Measurements from ENCODE around the gene STAB2.

The STAB2 gene

GRCh38 chr12:103737881-103738280, 150.8 kb downstream of the STAB2 start:
- Mint-ChIP-seq H3K4me3 (no peak overlapping the region), H3K27me3 (peaks cover 5% of the 10 kb centered on the region), H3K36me3 (no peaks in the 10 kb centered on the region), H3K4me1 (no peaks in the 10 kb centered on the region), H3K27ac (no peak overlapping the region), H3K9me3 (no peaks in the 10 kb centered on the region)
- ATAC-seq (ENCODE audit: low read depth) (no peak), DNase-seq (ENCODE audit: low spot score in 2 of 2) (no peak)

- no peaks in the 10 kb centered on the region for H3K9me3 Mint-ChIP-seq
- no peak for ATAC-seq (ENCODE audit: low read depth)
- H3K4me3 Mint-ChIP-seq: no peak overlapping the region
- no peak for DNase-seq (ENCODE audit: low spot score in 2 of 2)
- H3K27me3 Mint-ChIP-seq: peaks cover 8% of the 10 kb centered on the region
- H3K36me3 Mint-ChIP-seq: no peaks in the 10 kb centered on the region
- no peaks in the 10 kb centered on the region for H3K4me1 Mint-ChIP-seq
- no peak overlapping the region for H3K27ac Mint-ChIP-seq
These were observed 155.4 kb downstream of the STAB2 start for GRCh38 chr12:103742349-103742932.

GRCh38 chr12:103743788-103744187, 156.7 kb downstream of the STAB2 start:
- no peak for DNase-seq (ENCODE audit: low spot score in 2 of 2)
- Mint-ChIP-seq H3K27ac (no peak overlapping the region), H3K4me1 (no peaks in the 10 kb centered on the region), H3K4me3 (no peak overlapping the region), H3K36me3 (no peaks in the 10 kb centered on the region), H3K27me3 (peaks cover 6% of the 10 kb centered on the region), H3K9me3 (no peaks in the 10 kb centered on the region)
- ATAC-seq (ENCODE audit: low read depth): no peak

DNA sequence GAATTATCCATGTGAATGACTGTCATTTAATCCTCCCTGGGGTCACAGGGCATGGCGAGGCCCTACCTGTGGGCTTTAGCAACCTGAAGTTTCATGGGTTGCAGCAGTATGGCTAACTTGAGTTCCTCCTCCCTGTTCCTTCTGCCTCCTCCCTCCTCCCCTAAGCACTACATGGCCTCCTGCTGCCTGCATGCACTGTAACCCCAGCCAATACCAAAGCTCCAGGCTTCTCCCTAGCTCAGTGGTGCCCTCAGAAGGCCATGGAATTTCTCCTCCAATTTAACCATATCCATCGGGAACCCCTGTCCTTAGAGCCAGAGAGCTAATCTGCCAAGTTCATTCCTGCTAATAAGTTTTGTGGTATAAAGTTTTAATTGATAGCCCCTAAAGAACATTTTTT, 158.9 kb downstream of the STAB2 start:
- Mint-ChIP-seq H3K4me3 (no peak overlapping the region), H3K27me3 (peaks cover 6% of the 10 kb centered on the region), H3K4me1 (no peaks in the 10 kb centered on the region), H3K27ac (no peak overlapping the region), H3K9me3 (no peaks in the 10 kb centered on the region), H3K36me3 (peaks cover 2% of the 10 kb centered on the region)
- no peak for DNase-seq (ENCODE audit: low spot score in 2 of 2)
- ATAC-seq (ENCODE audit: low read depth): no peak

DNA sequence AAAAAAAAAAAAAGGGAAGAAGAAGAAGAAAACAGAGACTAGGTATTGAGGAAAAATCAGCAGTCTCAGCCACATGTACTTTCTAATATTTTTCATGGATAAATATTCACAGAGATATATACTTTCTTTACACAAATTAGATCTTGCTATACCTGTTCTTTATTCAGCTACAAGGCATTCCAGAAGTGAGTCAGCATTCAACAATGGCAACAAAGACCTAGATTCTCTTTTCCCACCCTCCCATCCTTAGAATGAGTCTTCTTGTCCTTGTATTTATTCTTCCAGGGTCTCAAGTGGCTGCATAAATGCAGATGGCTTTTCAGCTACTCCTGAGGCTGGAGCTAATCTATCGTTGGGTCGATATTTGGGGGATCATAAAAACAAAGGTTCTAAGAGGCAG, 160.9 kb downstream of the STAB2 start:
- no peak overlapping the region for H3K4me3 Mint-ChIP-seq
- H3K9me3 Mint-ChIP-seq: no peaks in the 10 kb centered on the region
- no peak for ATAC-seq (ENCODE audit: low read depth)

GRCh38 chr12:103748875-103749274, 161.8 kb downstream of the STAB2 start:
- no peak overlapping the region for H3K4me3 Mint-ChIP-seq
- no peak for DNase-seq (ENCODE audit: low spot score in 2 of 2)
- ATAC-seq (ENCODE audit: low read depth): no peak
- no peaks in the 10 kb centered on the region for H3K4me1 Mint-ChIP-seq
- peaks cover 2% of the 10 kb centered on the region for H3K36me3 Mint-ChIP-seq
- no peaks in the 10 kb centered on the region for H3K9me3 Mint-ChIP-seq
- H3K27me3 Mint-ChIP-seq: peaks cover 2% of the 10 kb centered on the region
- H3K27ac Mint-ChIP-seq: no peak overlapping the region

More for the DNA sequence above, 160.9 kb downstream of the STAB2 start:
- Mint-ChIP-seq H3K27ac (no peak overlapping the region), H3K4me1 (no peaks in the 10 kb centered on the region), H3K36me3 (peaks cover 2% of the 10 kb centered on the region), H3K27me3 (peaks cover 6% of the 10 kb centered on the region)
- no peak for DNase-seq (ENCODE audit: low spot score in 2 of 2)

DNA sequence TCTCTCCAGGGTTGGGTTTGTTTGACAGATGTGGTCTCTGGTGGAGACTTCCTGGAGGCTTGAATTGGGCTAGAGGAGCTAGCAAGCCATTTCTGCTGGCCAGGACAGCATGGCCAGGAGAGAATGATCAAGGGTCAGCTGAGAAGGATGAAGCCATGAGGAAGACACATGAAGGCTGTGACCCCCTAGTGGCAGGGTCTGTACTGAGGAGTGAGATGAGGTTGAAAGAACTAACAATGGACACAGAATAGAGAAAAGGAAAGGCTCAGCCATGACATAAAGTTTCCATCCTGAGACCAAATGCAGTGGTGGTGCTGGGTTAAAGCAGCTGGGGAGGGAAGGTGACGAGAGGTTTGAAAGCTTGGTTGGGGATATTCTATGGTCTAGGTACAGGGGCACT, 164.1 kb downstream of the STAB2 start:
- Mint-ChIP-seq H3K36me3 (peaks cover 2% of the 10 kb centered on the region), H3K27me3 (peaks cover 5% of the 10 kb centered on the region), H3K27ac (no peak overlapping the region), H3K4me3 (no peak overlapping the region), H3K9me3 (no peaks in the 10 kb centered on the region), H3K4me1 (no peaks in the 10 kb centered on the region)
- ATAC-seq (ENCODE audit: low read depth) (no peak), DNase-seq (ENCODE audit: low spot score in 2 of 2) (no peak)

- DNase-seq (ENCODE audit: low spot score in 2 of 2) (no peak), ATAC-seq (ENCODE audit: low read depth) (no peak)
- Mint-ChIP-seq H3K4me1 (no peaks in the 10 kb centered on the region), H3K27ac (no peak overlapping the region), H3K4me3 (no peak overlapping the region), H3K9me3 (no peaks in the 10 kb centered on the region), H3K36me3 (peaks cover 2% of the 10 kb centered on the region), H3K27me3 (peaks cover 5% of the 10 kb centered on the region)
These were observed 164.5 kb downstream of the STAB2 start for GRCh38 chr12:103751600-103751999.

DNA sequence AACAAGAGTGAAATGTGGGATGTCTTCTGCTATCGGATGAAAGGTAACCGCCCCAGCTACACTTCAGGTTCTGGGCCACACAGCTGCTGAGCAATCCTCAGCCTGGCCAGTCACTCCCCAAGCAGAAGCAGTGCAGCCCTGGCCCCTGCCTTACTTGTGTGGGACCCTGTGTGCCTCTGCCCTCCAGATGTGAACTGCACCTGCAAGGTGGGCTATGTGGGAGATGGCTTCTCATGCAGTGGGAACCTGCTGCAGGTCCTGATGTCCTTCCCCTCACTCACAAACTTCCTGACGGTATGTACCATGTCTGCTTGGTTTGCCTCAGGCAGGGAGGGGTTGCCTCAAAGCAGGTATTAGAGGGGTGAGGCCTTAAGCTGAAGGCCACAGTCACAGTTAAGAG, 168.4 kb downstream of the STAB2 start:
- H3K27me3 Mint-ChIP-seq: peaks cover 2% of the 10 kb centered on the region
- DNase-seq (ENCODE audit: low spot score in 2 of 2) (no peak), ATAC-seq (ENCODE audit: low read depth) (no peak)
- H3K4me3 Mint-ChIP-seq: no peak overlapping the region
- no peaks in the 10 kb centered on the region for H3K4me1 Mint-ChIP-seq
- H3K27ac Mint-ChIP-seq: no peak overlapping the region
- no peaks in the 10 kb centered on the region for H3K36me3 Mint-ChIP-seq
- no peaks in the 10 kb centered on the region for H3K9me3 Mint-ChIP-seq

GRCh38 chr12:103756443-103756842, 169.4 kb downstream of the STAB2 start:
- DNase-seq (ENCODE audit: low spot score in 2 of 2): no peak
- ATAC-seq (ENCODE audit: low read depth): no peak
- H3K27me3 Mint-ChIP-seq: peaks cover 2% of the 10 kb centered on the region
- no peaks in the 10 kb centered on the region for H3K4me1 Mint-ChIP-seq
- no peak overlapping the region for H3K27ac Mint-ChIP-seq
- no peaks in the 10 kb centered on the region for H3K36me3 Mint-ChIP-seq
- H3K9me3 Mint-ChIP-seq: no peaks in the 10 kb centered on the region
- no peak overlapping the region for H3K4me3 Mint-ChIP-seq

DNA sequence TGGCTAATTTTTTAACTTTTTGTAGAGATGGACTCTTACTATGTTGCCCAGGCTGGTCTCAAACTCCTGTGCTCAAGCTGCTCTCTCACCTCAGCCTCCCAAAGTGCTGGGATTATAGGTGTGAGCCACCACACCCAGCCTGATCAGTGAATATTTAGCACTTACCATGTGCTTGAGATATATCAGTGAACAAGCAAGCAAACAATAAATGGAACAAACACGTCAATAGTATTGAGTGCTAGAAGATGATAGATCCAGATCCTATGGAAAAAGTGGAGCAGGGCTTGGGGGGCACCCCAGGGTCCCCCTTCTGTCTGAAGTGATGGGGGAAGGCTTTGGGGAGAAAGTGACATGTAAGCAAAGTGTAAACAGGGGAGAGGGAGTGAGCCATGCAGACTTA, 170.2 kb downstream of the STAB2 start:
- H3K36me3 Mint-ChIP-seq: no peaks in the 10 kb centered on the region
- DNase-seq (ENCODE audit: low spot score in 2 of 2) (no peak), ATAC-seq (ENCODE audit: low read depth) (no peak)
- H3K9me3 Mint-ChIP-seq: no peaks in the 10 kb centered on the region
- H3K4me3 Mint-ChIP-seq: no peak overlapping the region
- no peaks in the 10 kb centered on the region for H3K4me1 Mint-ChIP-seq
- peaks cover 2% of the 10 kb centered on the region for H3K27me3 Mint-ChIP-seq
- no peak overlapping the region for H3K27ac Mint-ChIP-seq

- ATAC-seq (ENCODE audit: low read depth): no peak
- DNase-seq (ENCODE audit: low spot score in 2 of 2): no peak
- H3K4me3 Mint-ChIP-seq: no peak overlapping the region
- no peak overlapping the region for H3K27ac Mint-ChIP-seq
- H3K27me3 Mint-ChIP-seq: peaks cover 2% of the 10 kb centered on the region
- H3K36me3 Mint-ChIP-seq: peaks cover 1% of the 10 kb centered on the region
- no peaks in the 10 kb centered on the region for H3K4me1 Mint-ChIP-seq
- H3K9me3 Mint-ChIP-seq: no peaks in the 10 kb centered on the region
These were observed 171.4 kb downstream of the STAB2 start for GRCh38 chr12:103758310-103759089.

DNA sequence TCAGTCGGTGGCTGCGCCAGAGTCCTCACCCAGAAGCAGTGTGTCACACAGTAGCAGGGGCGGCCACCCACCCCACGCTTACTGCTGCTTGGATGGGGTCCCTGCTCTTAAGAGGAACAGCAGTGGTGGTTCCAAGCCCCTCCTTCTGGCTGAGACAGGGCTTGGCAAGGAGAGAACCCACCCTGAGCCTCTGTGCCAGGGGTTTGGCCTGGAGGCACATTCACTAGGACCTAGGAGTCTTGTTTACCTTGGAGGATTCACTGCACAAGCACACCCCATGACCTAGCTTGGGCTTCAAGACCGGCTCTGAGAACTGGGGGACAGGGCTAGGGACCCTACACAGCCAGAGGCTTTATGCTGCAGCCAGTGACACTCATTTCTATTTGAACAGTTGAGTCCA, 175.4 kb downstream of the STAB2 start:
- H3K4me3 Mint-ChIP-seq: no peak overlapping the region
- H3K9me3 Mint-ChIP-seq: no peaks in the 10 kb centered on the region
- DNase-seq (ENCODE audit: low spot score in 2 of 2) (no peak), ATAC-seq (ENCODE audit: low read depth) (no peak)
- no peaks in the 10 kb centered on the region for H3K4me1 Mint-ChIP-seq
- H3K36me3 Mint-ChIP-seq: peaks cover 10% of the 10 kb centered on the region
- no peak overlapping the region for H3K27ac Mint-ChIP-seq
- no peaks in the 10 kb centered on the region for H3K27me3 Mint-ChIP-seq

DNA sequence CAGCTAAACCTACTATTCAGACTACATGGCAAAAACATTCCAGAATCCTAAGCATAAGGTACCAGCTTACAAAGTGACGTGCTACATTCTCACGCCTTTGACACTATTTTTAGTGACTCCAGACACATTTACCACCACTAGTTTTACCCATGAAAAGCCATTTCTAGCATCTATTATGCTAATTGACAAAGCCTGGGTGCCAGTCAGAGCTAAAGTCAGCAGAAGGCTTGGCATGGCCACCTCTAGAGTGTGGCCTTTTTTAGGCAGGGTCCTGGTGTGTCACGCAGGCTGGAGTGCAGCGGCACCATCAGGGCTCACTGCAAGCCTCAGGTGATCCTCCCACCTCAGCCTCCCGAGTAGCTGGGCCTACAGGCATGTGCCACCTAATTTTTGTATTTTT, 178.2 kb downstream of the STAB2 start:
- H3K27ac Mint-ChIP-seq: no peak overlapping the region
- no peak for DNase-seq (ENCODE audit: low spot score in 2 of 2)
- H3K4me1 Mint-ChIP-seq: no peaks in the 10 kb centered on the region
- H3K27me3 Mint-ChIP-seq: no peaks in the 10 kb centered on the region
- peaks cover 10% of the 10 kb centered on the region for H3K36me3 Mint-ChIP-seq
- no peak for ATAC-seq (ENCODE audit: low read depth)
- no peak overlapping the region for H3K4me3 Mint-ChIP-seq
- H3K9me3 Mint-ChIP-seq: no peaks in the 10 kb centered on the region

DNA sequence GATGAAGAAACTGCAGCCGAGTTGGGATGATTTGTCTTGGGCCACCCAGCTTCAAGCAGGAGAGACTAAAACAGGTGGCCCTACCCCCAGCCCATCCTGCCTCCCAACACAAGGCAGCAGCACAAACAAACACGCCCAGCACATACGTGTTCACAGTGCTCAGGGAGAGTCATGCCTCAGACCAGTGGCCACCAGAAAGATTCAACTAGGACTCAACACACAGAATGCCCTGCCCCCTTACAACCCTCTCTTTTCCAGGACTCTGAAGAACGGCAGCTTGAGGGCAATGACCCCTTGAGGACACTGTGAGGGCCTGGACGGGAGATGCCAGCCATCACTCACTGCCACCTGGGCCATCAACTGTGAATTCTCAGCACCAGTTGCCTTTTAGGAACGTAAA, 179.0 kb downstream of the STAB2 start:
- Mint-ChIP-seq H3K9me3 (no peaks in the 10 kb centered on the region), H3K4me3 (no peak overlapping the region), H3K36me3 (peaks cover 10% of the 10 kb centered on the region), H3K27ac (no peak overlapping the region), H3K27me3 (no peaks in the 10 kb centered on the region), H3K4me1 (no peaks in the 10 kb centered on the region)
- ATAC-seq (ENCODE audit: low read depth) (no peak), DNase-seq (ENCODE audit: low spot score in 2 of 2) (no peak)

Data from memory B cell (primary cell).